CD8-positive, alpha-beta memory T cell (primary cell): ENCODE results near the gene H3-3A. TPM values are rescaled to one million over a fixed set of nuclear protein-coding genes. Genes with fewer than 3 reads are reported as not detected.

Experiments
- CTCF ChIA-PET: fragments of 350-600 bp; sonication (Branson Sonifier 250); formaldehyde crosslinking; loops from one replicate; lab custom pipeline; 2021; ENCODE audit warnings: antibody characterized with exemption; lab: Charles Lee
- POLR2A ChIA-PET: fragments of 350-600 bp; sonication (Branson Sonifier 250); formaldehyde crosslinking; loops from one replicate; lab custom pipeline; 2021; ENCODE audit warnings: antibody characterized with exemption; lab: Charles Lee
- DNase-seq, 5 donors: peaks; one replicate each; pipeline versions ENCODE4 v3.0.0 to v3.0.0-alpha.2; 2020 to 2022; ENCODE audit warnings: mixed read lengths in 1 of 5
- H3K27ac ChIP-seq: one replicate; pipeline ENCODE4 v1.7.0; 2013; ENCODE audit warnings: low read depth, mild to moderate bottlenecking, low read length, moderate library complexity
- H3K27me3 ChIP-seq: 2 replicates; pipeline ENCODE4 v1.7.0; 2013; ENCODE audit warnings: low read length, mild to moderate bottlenecking; ENCODE audit not compliant: insufficient read depth, poor library complexity, severe bottlenecking
- H3K36me3 ChIP-seq: 2 replicates; pipeline ENCODE4 v1.7.0; 2013; ENCODE audit warnings: mild to moderate bottlenecking, low read length, moderate library complexity; ENCODE audit not compliant: insufficient read depth
- H3K4me1 ChIP-seq: 2 replicates; pipeline ENCODE4 v1.7.0; 2013; ENCODE audit warnings: mild to moderate bottlenecking, low read length, moderate library complexity; ENCODE audit not compliant: insufficient read depth
- H3K4me3 ChIP-seq: 2 replicates; pipeline ENCODE4 v1.7.0; 2013; ENCODE audit warnings: mild to moderate bottlenecking, low read length
- H3K9me3 ChIP-seq: 2 replicates; pipeline ENCODE4 v1.7.0; 2013; ENCODE audit warnings: mild to moderate bottlenecking, low read length
- H3K27ac Mint-ChIP-seq, 8 donors: one replicate each; pipeline ENCODE4 v1.8.0; 2020 to 2021; ENCODE audit warnings: mixed read lengths in 8 of 8, mild to moderate bottlenecking in 6 of 8, inconsistent platforms in 3 of 8, moderate library complexity in 3 of 8
- H3K27me3 Mint-ChIP-seq, 2 donors: one replicate each; pipeline ENCODE4 v1.8.0; 2020 to 2021; ENCODE audit warnings: mixed read lengths in 2 of 2, mild to moderate bottlenecking in 1 of 2, moderate library complexity in 1 of 2
- H3K36me3 Mint-ChIP-seq, 3 donors: one replicate each; pipeline ENCODE4 v1.8.0; 2020 to 2021; ENCODE audit warnings: mixed read lengths in 3 of 3, inconsistent platforms in 1 of 3, mild to moderate bottlenecking in 1 of 3
- H3K4me1 Mint-ChIP-seq, 3 donors: one replicate each; pipeline ENCODE4 v1.8.0; 2020 to 2021; ENCODE audit warnings: mixed read lengths in 3 of 3, inconsistent platforms in 1 of 3, mild to moderate bottlenecking in 1 of 3
- H3K4me3 Mint-ChIP-seq, 7 donors: one replicate each; pipeline ENCODE4 v1.8.0; 2020 to 2021; ENCODE audit warnings: mixed read lengths in 7 of 7, mild to moderate bottlenecking in 6 of 7, moderate library complexity in 4 of 7, inconsistent platforms in 2 of 7
- H3K9me3 Mint-ChIP-seq, 5 donors: one replicate each; pipeline ENCODE4 v1.8.0; 2020 to 2022; ENCODE audit warnings: mixed read lengths in 5 of 5, mild to moderate bottlenecking in 3 of 5, moderate library complexity in 2 of 5, inconsistent platforms in 1 of 5
- polyA plus RNA-seq: library from polyadenylated mRNA; unstranded; fragments of 300-500 nt; fragmentation: Illumina TruSeq; gene quantifications from one replicate; pipeline ENCODE4 v1.2.3, GENCODE V29; 2021
- total RNA-seq, 2 experiments: library from RNA; stranded (reverse); gene quantifications; one replicate each; pipeline ENCODE4 v1.2.3, GENCODE V29; 2021

Gene H3-3A
- total and polyA plus RNA-seq, 3 experiments from 2014 or later: 356 to 803 (median 372) TPM

DNA sequence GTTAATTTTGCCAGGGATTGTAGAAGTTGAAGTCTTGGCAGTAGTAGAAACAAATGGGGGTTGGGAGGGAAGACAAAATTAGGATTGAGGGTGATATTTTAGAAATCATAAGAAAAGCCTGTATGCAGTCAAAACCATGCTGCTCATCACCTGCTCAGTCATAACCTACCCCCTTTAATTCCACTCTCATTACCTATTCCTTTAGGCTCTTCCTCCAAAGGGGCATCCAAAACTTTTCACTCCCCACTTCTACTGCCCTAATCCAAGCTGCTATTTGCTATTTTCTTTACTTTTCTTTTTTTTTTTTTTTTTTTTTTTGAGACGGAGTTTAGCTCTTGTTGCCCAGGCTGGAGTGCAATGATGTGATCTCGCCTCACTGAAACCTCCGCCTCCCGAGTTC, 11.5 kb downstream of the H3-3A start:
- H3K27me3 ChIP-seq: no peaks in the 10 kb centered on the region
- POLR2A ChIA-PET: interaction anchor here (1.4 to 1.8 kb wide), 3 partner anchors 9 to 11 kb away, joined by 4 to 10 read pairs (median 8); partner anchors contain the start of gene H3-3A
- Mint-ChIP-seq H3K36me3 (peaks cover 4 to 50% (median 13%) of the 10 kb centered on the region in 3 donors), H3K27me3 (no peaks in the 10 kb centered on the region), H3K27ac (peak overlapping the region in 4 of 8 donors; percentile 12 to 72 (median 32)), H3K4me3 (peak overlapping the region in 1 of 7 donors; percentile 4), H3K4me1 (peaks cover 21 to 32% (median 26%) of the 10 kb centered on the region in 3 donors), H3K9me3 (no peaks in the 10 kb centered on the region)
- no peaks in the 10 kb centered on the region for H3K9me3 ChIP-seq
- CTCF ChIA-PET: interaction anchor here (2.8 kb wide), 1 partner anchor 9 kb away, joined by 13 read pairs; no protein-coding TSS in a partner anchor
- H3K4me3 ChIP-seq: no peak overlapping the region
- H3K36me3 ChIP-seq: peaks cover 20% of the 10 kb centered on the region
- H3K27ac ChIP-seq: no peak overlapping the region
- peaks cover 10% of the 10 kb centered on the region for H3K4me1 ChIP-seq
- DNase-seq: no peak

- CTCF ChIA-PET: interaction anchor here (2.1 to 4.2 kb wide), 2 partner anchors 11 to 49 kb away, joined by 5 to 26 read pairs; no protein-coding TSS in a partner anchor
- Mint-ChIP-seq H3K27me3 (no peaks in the 10 kb centered on the region), H3K9me3 (no peaks in the 10 kb centered on the region)
Observed at GRCh38 chr1:226076378-226076777, 13.9 kb downstream of the H3-3A start.

DNA sequence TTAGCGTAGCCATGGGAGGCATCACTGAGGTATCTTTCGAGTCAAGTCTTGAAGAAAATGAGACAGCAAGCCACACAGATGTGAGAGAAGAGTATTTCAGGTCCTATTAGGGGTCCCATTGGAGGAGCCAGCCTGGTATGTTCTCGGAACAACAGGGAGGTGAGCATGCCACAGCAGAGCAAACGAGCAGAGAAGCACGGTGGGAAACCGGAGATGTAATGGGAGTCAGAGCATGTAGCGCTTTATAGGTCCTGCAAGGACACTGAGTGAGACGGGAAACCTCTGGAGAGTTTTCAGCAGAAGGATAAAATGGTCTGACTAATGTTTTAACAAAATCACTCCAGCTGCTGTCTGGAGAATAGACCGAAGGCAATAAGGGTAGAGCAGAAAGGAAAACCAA, 15.9 kb downstream of the H3-3A start:
- Histone ChIP-seq H3K36me3 (peaks cover 5% of the 10 kb centered on the region), H3K9me3 (no peaks in the 10 kb centered on the region), H3K27me3 (no peaks in the 10 kb centered on the region), H3K4me1 (peaks cover 9% of the 10 kb centered on the region), H3K27ac (no peak overlapping the region), H3K4me3 (no peak overlapping the region)
- H3K4me3 Mint-ChIP-seq: no peak overlapping the region
- no peak overlapping the region for H3K27ac Mint-ChIP-seq
- H3K4me1 Mint-ChIP-seq: peaks cover 13 to 17% (median 14%) of the 10 kb centered on the region in 3 donors
- DNase-seq: no peak
- H3K9me3 Mint-ChIP-seq: no peaks in the 10 kb centered on the region
- no peaks in the 10 kb centered on the region for H3K27me3 Mint-ChIP-seq
- peaks cover 0 to 15% (median 6%) of the 10 kb centered on the region in 3 donors for H3K36me3 Mint-ChIP-seq
- CTCF ChIA-PET: interaction anchor here (1.4 to 4.2 kb wide), 2 partner anchors 13 to 42 kb away, joined by 3 to 26 read pairs; no protein-coding TSS in a partner anchor
- POLR2A ChIA-PET: interaction anchor here (0.5 kb wide), 1 partner anchor 52 kb away, joined by 3 read pairs; no protein-coding TSS in a partner anchor

More at GRCh38 chr1:226076378-226076777, 13.9 kb downstream of the H3-3A start:
- POLR2A ChIA-PET: no interaction called here
- H3K27ac Mint-ChIP-seq: peak overlapping the region in 3 of 8 donors; percentile 17 to 66 (median 29)
- peaks cover 10 to 18% (median 12%) of the 10 kb centered on the region in 3 donors for H3K4me1 Mint-ChIP-seq
- no peaks in the 10 kb centered on the region for H3K9me3 ChIP-seq
- no peaks in the 10 kb centered on the region for H3K27me3 ChIP-seq
- no peak overlapping the region for H3K4me3 ChIP-seq
- H3K36me3 Mint-ChIP-seq: peaks cover 0 to 30% (median 10%) of the 10 kb centered on the region in 3 donors
- no peaks in the 10 kb centered on the region for H3K4me1 ChIP-seq
- no peak overlapping the region for H3K4me3 Mint-ChIP-seq
- DNase-seq: no peak
- H3K27ac ChIP-seq: no peak overlapping the region
- H3K36me3 ChIP-seq: peaks cover 19% of the 10 kb centered on the region

DNA sequence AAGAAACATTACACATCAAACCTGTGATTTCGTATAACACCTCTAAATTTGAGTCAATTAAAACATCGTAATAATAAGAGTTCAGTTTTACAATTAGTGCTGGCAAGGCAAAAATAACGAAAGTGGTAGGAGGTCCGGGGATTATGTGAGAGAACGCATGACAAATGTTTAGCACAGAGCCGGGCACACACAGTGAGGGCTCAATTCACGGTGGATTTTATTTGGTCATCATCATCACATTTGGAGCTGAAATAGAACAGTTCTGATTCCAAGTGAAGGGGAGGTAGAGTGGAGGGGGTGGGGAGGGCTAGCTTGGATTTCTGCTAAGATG, 20.0 kb downstream of the H3-3A start:
- H3K9me3 Mint-ChIP-seq: no peaks in the 10 kb centered on the region
- peaks cover 7 to 12% (median 10%) of the 10 kb centered on the region in 3 donors for H3K4me1 Mint-ChIP-seq
- Histone ChIP-seq H3K36me3 (no peaks in the 10 kb centered on the region), H3K4me1 (peaks cover 9% of the 10 kb centered on the region), H3K27me3 (no peaks in the 10 kb centered on the region), H3K4me3 (peak overlapping the region; percentile 68), H3K9me3 (no peaks in the 10 kb centered on the region), H3K27ac (no peak overlapping the region)
- no peak for DNase-seq
- peak overlapping the region in 6 of 8 donors; percentile 5 to 80 (median 64) for H3K27ac Mint-ChIP-seq
- no peaks in the 10 kb centered on the region for H3K27me3 Mint-ChIP-seq
- POLR2A ChIA-PET: interaction anchor here (0.8 to 2.8 kb wide), 6 partner anchors 9 to 38 kb away, joined by 3 to 30 read pairs (median 12); partner anchors contain the start of gene H3-3A
- CTCF ChIA-PET: interaction anchor here (0.7 to 3.7 kb wide), 7 partner anchors 16 to 42 kb away, joined by 3 to 26 read pairs (median 5); partner anchors contain the start of gene H3-3A
- peak overlapping the region; percentile 80 to 95 (median 89) for H3K4me3 Mint-ChIP-seq
- H3K36me3 Mint-ChIP-seq: peaks cover 0 to 1% (median 0%) of the 10 kb centered on the region in 3 donors

DNA sequence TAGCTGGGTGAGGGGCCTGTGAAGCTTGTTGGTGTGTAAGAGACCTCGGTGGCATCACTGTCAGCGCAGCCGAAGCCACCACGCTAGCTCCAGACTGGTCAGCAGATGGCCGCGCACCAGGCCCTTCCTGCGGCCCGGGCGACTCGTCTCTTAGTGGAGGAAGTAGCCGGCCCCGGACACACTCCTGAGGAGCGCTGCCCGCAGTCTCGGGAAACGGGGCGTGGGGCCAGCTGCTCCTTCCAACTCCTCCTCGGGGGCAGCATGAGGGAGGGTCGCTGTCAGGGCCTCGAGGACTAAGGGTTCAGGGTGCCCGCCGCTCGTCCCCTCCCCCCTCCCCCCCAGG, 20.4 kb downstream of the H3-3A start:
- H3K27ac ChIP-seq: no peak overlapping the region
- H3K36me3 ChIP-seq: no peaks in the 10 kb centered on the region
- H3K9me3 Mint-ChIP-seq: no peaks in the 10 kb centered on the region
- no peaks in the 10 kb centered on the region for H3K27me3 ChIP-seq
- H3K4me3 ChIP-seq: peak overlapping the region; percentile 68
- peak overlapping the region; percentile 80 to 95 (median 89) for H3K4me3 Mint-ChIP-seq
- ChIA-PET POLR2A (interaction anchor here (0.8 to 2.8 kb wide), 9 partner anchors 8 to 87 kb away, joined by 3 to 30 read pairs (median 3); partner anchors contain the start of gene H3-3A), CTCF (interaction anchor here (0.7 to 3.7 kb wide), 8 partner anchors 16 to 42 kb away, joined by 3 to 26 read pairs (median 5); partner anchors contain the start of gene H3-3A)
- H3K27me3 Mint-ChIP-seq: no peaks in the 10 kb centered on the region
- DNase-seq: no peak
- H3K4me1 Mint-ChIP-seq: peaks cover 7 to 12% (median 10%) of the 10 kb centered on the region in 3 donors
- H3K4me1 ChIP-seq: peaks cover 9% of the 10 kb centered on the region
- H3K27ac Mint-ChIP-seq: peak overlapping the region in 2 of 8 donors; percentile 48 to 66
- no peaks in the 10 kb centered on the region for H3K9me3 ChIP-seq
- peaks cover 0 to 1% (median 0%) of the 10 kb centered on the region in 3 donors for H3K36me3 Mint-ChIP-seq

GRCh38 chr1:226083302-226084101, 21.0 kb downstream of the H3-3A start:
- Histone ChIP-seq H3K27ac (no peak overlapping the region), H3K4me3 (peak overlapping the region; percentile 68), H3K36me3 (no peaks in the 10 kb centered on the region), H3K27me3 (no peaks in the 10 kb centered on the region), H3K4me1 (peaks cover 9% of the 10 kb centered on the region), H3K9me3 (no peaks in the 10 kb centered on the region)
- peak overlapping the region in 5 of 8 donors; percentile 20 to 91 (median 40) for H3K27ac Mint-ChIP-seq
- peaks cover 0 to 1% (median 0%) of the 10 kb centered on the region in 3 donors for H3K36me3 Mint-ChIP-seq
- CTCF ChIA-PET: interaction anchor here (1.1 to 3.7 kb wide), 8 partner anchors 15 to 42 kb away, joined by 3 to 26 read pairs (median 5); partner anchors contain the start of gene H3-3A
- H3K27me3 Mint-ChIP-seq: no peaks in the 10 kb centered on the region
- H3K9me3 Mint-ChIP-seq: no peaks in the 10 kb centered on the region
- H3K4me3 Mint-ChIP-seq: peak overlapping the region; percentile 80 to 95 (median 89)
- POLR2A ChIA-PET: interaction anchor here (0.9 to 2.8 kb wide), 8 partner anchors 8 to 87 kb away, joined by 3 to 30 read pairs (median 6); partner anchors contain the start of gene H3-3A
- H3K4me1 Mint-ChIP-seq: peaks cover 7 to 12% (median 10%) of the 10 kb centered on the region in 3 donors
- DNase-seq: peak; percentile 84 to 93 (median 92)

- POLR2A ChIA-PET: no interaction called here
- no peaks in the 10 kb centered on the region for H3K9me3 ChIP-seq
- H3K4me1 ChIP-seq: peaks cover 9% of the 10 kb centered on the region
- H3K4me3 ChIP-seq: no peak overlapping the region
- Mint-ChIP-seq H3K27ac (peak overlapping the region in 1 of 8 donors; percentile 58), H3K9me3 (no peaks in the 10 kb centered on the region), H3K36me3 (peaks cover 0 to 1% (median 0%) of the 10 kb centered on the region in 3 donors), H3K27me3 (no peaks in the 10 kb centered on the region), H3K4me3 (peak overlapping the region in 3 of 7 donors; percentile 20 to 52 (median 51)), H3K4me1 (peaks cover 7 to 12% (median 10%) of the 10 kb centered on the region in 3 donors)
- H3K27me3 ChIP-seq: no peaks in the 10 kb centered on the region
- no peak overlapping the region for H3K27ac ChIP-seq
- no peaks in the 10 kb centered on the region for H3K36me3 ChIP-seq
- CTCF ChIA-PET: no interaction called here
- DNase-seq: no peak
Observed at GRCh38 chr1:226085675-226086285, 23.3 kb downstream of the H3-3A start.
